GM19452 (cell line): Measurements from ENCODE around the gene RPS25.
A peak's percentile ranks its signal among the peaks of the same experiment; 100 is the strongest.
"Not testable (repeated sequence)": the region's sequence is repeated elsewhere in the genome, so short reads cannot be mapped to it uniquely, and the experiment has no call there.

Source experiments
- ATAC-seq: cut with Tn5 transposase; IDR thresholded peaks from one replicate; pipeline ENCODE4 v1.9.1; 2021; ENCODE audit not compliant: unreplicated experiment

The RPS25 gene

GRCh38 chr11:119016216-119017009 is 1.7 kb downstream of the RPS25 start:
- ATAC-seq: no peak

GRCh38 chr11:119015054-119015611 is 3.0 kb downstream of the RPS25 start:
- ATAC-seq: no peak

- no peak for ATAC-seq
Observed at GRCh38 chr11:119014209-119014924, 3.8 kb downstream of the RPS25 start.

GRCh38 chr11:119012629-119013170 is 5.4 kb downstream of the RPS25 start:
- ATAC-seq: no peak

- ATAC-seq: no peak
Observed at GRCh38 chr11:119011476-119012053, 6.6 kb downstream of the RPS25 start.

- no peak for ATAC-seq
Observed at GRCh38 chr11:119006656-119007055, 11.5 kb downstream of the RPS25 start.

GRCh38 chr11:119000906-119001305 is 17.2 kb downstream of the RPS25 start:
- ATAC-seq: no peak

GRCh38 chr11:118998822-118999221 is 19.3 kb downstream of the RPS25 start:
- ATAC-seq: no peak

- no peak for ATAC-seq
Observed at GRCh38 chr11:118998388-118998717, 19.8 kb downstream of the RPS25 start.

GRCh38 chr11:118997627-118998387 is 20.3 kb downstream of the RPS25 start, which contains the start of gene CENATAC:
TSS of gene CENATAC (plus strand) at chr11:118998138. CDS start at chr11:118998198, 60 bp downstream.
- peak; percentile 89 for ATAC-seq

GRCh38 chr11:118996926-118997626 is 21.1 kb downstream of the RPS25 start:
- no peak for ATAC-seq

GRCh38 chr11:118991486-118992038 is 26.6 kb downstream of the RPS25 start:
- ATAC-seq: not testable (repeated sequence)

- ATAC-seq: no peak
Observed at GRCh38 chr11:118988280-118988679, 29.9 kb downstream of the RPS25 start.

GRCh38 chr11:118984825-118985224 is 33.3 kb downstream of the RPS25 start:
- no peak for ATAC-seq

- not testable (repeated sequence) for ATAC-seq
Observed at GRCh38 chr11:118984337-118984736, 33.8 kb downstream of the RPS25 start.

GRCh38 chr11:118980191-118980881 is 37.8 kb downstream of the RPS25 start:
- ATAC-seq: no peak

- ATAC-seq: no peak
Observed at GRCh38 chr11:118979434-118979833, 38.7 kb downstream of the RPS25 start.

GRCh38 chr11:118975771-118976709 is 42.1 kb downstream of the RPS25 start:
- no peak for ATAC-seq
